ENCODE results near the gene GGTA1.

The GGTA1 gene

GRCh38 chr9:121500165-121500478, 478 bp upstream of the GGTA1 start:
- in situ Hi-C loops (cut with HindIII; ENCODE audit: low sequenced_read_pairs) = no loop called here
- no peak for DNase-seq (ENCODE audit: low read depth)
- peak overlapping the region; percentile 39 for H3K4me3 ChIP-seq (ENCODE audit: low read depth, low read length)
- TF ChIP-seq CTCF (IDR thresholded peaks at IDR 0.05; ENCODE audit: low read depth, low read length, missing control alignments) = no peak

DNA sequence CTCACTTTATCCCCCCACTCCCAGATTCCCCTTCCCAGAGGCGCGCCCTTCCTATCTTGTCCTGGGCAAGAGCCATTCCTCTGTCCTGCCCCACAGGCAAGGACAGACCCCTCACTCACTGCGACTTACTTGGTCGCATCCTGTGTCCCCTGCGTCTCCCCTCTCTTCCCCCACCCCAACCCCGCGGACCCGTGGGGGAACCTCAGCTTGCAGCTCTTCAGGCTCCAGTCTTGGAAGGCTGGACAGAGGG, 542 bp downstream of the GGTA1 start:
- in situ Hi-C loops (cut with HindIII; ENCODE audit: low sequenced_read_pairs) = no loop called here
- no peak for DNase-seq (ENCODE audit: low read depth)
- no peak for TF ChIP-seq CTCF (IDR thresholded peaks at IDR 0.05; ENCODE audit: low read depth, low read length, missing control alignments)
- peak overlapping the region; percentile 39 for H3K4me3 ChIP-seq (ENCODE audit: low read depth, low read length)

- TF ChIP-seq CTCF (IDR thresholded peaks at IDR 0.05; ENCODE audit: low read depth, low read length, missing control alignments) = no peak
- DNase-seq (ENCODE audit: low read depth) = no peak
These were observed 1.0 kb downstream of the GGTA1 start for GRCh38 chr9:121498487-121499176.

DNA sequence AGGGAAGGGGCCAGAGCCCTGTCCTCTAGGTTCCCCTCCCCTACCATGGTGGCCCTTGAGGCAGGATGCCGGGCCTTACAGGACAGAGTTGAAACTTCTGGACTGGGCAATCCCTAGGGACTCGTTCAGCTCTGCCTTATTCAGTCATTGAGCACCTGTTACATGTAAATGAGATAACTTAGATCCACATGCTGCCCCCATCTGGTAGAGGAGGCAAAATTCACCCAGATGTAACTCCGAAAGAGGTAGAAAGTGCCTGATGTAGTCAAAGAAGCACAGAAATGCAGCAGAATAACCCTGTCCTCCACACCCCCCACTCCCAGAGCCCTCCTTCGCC, 1.5 kb downstream of the GGTA1 start:
- H3K4me3 ChIP-seq (ENCODE audit: low read depth, low read length) = no peak overlapping the region

More at GRCh38 chr9:121498487-121499176, 1.0 kb downstream of the GGTA1 start:
- in situ Hi-C loops (cut with HindIII; ENCODE audit: low sequenced_read_pairs) = no loop called here
- H3K4me3 ChIP-seq (ENCODE audit: low read depth, low read length) = peak overlapping the region; percentile 39

GRCh38 chr9:121495976-121496375, 3.7 kb downstream of the GGTA1 start:
- in situ Hi-C loops (cut with HindIII; ENCODE audit: low sequenced_read_pairs) = no loop called here
- no peak for TF ChIP-seq CTCF (IDR thresholded peaks at IDR 0.05; ENCODE audit: low read depth, low read length, missing control alignments)
- no peak for DNase-seq (ENCODE audit: low read depth)
- no peak overlapping the region for H3K4me3 ChIP-seq (ENCODE audit: low read depth, low read length)

More for the DNA sequence above, 1.5 kb downstream of the GGTA1 start:
- in situ Hi-C loops (cut with HindIII; ENCODE audit: low sequenced_read_pairs) = no loop called here
- peak; percentile 46 for DNase-seq (ENCODE audit: low read depth)
- peak; percentile 78 for TF ChIP-seq CTCF (IDR thresholded peaks at IDR 0.05; ENCODE audit: low read depth, low read length, missing control alignments)

DNA sequence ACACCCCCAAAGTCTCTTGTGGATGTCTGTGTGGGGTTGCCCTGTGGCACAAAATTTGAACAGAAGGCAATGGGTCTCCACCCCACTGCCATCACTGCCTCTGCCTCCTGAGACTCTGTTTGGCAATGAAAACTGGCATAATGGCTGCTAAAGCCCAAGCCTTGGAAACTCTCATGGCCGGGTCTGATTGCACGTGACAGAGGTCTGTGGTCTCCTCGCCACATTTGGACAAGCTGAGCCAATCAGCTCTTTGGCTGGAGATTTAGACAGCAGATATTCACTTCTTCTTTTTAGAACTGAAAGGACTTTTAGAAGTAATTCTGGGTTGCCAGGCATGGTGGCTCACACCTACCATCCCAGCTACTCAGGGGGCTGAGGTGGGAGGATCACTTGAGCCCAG, 5.5 kb downstream of the GGTA1 start:
- TF ChIP-seq CTCF (IDR thresholded peaks at IDR 0.05; ENCODE audit: low read depth, low read length, missing control alignments) = no peak
- in situ Hi-C loops (cut with HindIII; ENCODE audit: low sequenced_read_pairs) = no loop called here
- no peak overlapping the region for H3K4me3 ChIP-seq (ENCODE audit: low read depth, low read length)
- DNase-seq (ENCODE audit: low read depth) = no peak

- in situ Hi-C loops (cut with HindIII; ENCODE audit: low sequenced_read_pairs) = no loop called here
- no peak overlapping the region for H3K4me3 ChIP-seq (ENCODE audit: low read depth, low read length)
- TF ChIP-seq CTCF (IDR thresholded peaks at IDR 0.05; ENCODE audit: low read depth, low read length, missing control alignments) = no peak
- DNase-seq (ENCODE audit: low read depth) = no peak
These were observed 8.5 kb downstream of the GGTA1 start for GRCh38 chr9:121491111-121491510.

Measured in astrocyte of the cerebellum (primary cell).